HG02840 (cell line): ENCODE results near the gene DCP2.
"Not testable (repeated sequence)": the region's sequence is repeated elsewhere in the genome, so short reads cannot be mapped to it uniquely, and the experiment has no call there.

Source experiments
- ATAC-seq: cut with Tn5 transposase; IDR thresholded peaks from one replicate; pipeline ENCODE4 v1.9.1; 2021; ENCODE audit warnings: mild to moderate bottlenecking, moderate library complexity, moderate number of reproducible peaks; ENCODE audit not compliant: unreplicated experiment, low FRiP score

Gene DCP2

DNA sequence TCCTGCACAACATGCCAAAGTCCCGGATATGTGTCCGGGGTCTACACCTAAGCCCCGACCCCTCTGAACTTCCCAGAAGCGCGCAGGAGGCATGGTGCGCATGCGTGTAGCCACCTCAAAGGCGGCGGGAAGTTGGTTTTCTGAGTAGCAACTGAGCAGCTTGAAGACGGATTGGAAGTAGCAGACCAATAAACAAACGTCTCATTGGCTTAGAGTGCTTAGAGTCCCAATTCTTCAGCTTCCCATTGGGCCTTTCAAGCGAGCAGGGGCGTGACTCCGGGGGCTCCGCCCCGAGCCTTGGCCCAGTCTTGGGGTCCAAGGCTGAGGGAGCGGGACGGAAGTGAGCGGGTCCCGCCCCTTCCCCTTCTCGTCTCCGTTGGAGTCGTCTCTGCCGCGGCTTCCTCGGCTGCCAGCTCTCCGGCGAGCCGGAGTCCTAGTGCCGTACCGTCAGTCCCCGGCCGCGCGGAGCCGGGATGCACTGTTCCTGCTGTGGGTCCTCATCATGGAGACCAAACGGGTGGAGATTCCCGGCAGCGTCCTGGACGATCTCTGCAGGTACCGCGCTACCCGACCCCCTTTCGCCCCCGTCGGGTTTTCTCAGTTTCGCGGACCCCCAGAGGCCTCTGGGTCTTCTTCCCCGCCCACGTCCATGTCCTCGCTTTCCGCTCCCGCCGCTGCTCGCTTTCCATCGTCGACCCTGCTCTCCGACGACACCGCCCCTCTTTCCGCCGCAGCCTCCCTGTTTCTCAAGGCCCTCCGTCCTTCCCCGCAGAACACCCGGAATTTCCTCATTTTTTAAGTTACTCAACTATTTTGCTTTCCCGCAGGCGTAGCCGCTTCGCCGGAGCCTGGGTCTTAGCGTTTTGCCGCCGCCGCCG lies at the start of gene DCP2:
Gene DCP2, plus strand, starts transcription at position 367 of the 878 bp plus-strand sequence. Its CDS starts 136 bp downstream, at position 503.
- ATAC-seq = peak; percentile 98

DNA sequence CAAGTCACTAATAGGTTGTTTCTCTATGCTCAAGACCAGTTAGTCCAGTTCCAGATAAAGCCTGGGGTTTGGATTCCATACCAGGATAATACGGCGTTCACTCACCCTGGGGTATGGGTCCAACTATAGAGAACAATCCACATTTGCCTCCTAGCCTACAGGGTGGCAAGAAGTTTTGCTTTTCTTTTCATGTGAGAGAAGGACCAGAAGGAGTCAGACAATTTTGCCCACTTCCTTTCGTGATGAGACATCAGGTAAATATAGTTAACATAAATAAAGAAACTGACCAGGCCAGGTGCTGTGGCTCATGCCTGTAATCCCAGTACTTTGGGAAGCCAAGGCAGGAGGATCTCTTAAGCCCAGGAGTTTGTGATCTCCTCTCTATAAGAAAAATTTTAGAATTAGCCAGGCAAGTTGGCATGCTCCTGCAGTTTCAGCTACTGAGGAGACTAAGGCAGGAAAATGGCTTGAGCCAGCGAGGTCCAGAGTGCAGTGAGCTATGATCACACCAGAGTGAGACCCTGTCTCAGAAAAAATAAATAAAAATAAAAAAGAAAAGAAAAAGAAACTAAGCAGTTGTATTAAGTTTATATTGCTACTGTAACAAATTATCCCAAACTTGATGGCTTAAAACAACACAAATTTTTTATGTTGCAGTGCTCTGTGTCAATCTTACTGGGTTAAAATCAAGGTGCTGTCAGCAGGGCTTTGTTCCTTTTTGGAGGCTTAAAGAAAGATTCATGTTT lies 47.1 kb upstream of the DCP2 start:
- peak; percentile 62 for ATAC-seq

DNA sequence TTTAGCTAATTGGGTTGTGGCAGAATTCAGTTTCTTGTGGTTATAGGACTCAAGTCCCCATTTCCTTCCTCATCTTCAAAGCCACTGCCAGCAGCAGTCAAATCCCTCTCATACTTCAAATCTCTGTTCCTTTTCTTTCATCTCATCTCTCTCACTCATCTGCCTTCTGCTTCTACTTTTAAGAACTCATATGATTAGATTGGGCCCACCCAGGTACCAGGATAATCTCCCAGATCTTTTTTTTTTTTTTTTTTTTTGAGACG lies 46.6 kb upstream of the DCP2 start:
- ATAC-seq = no peak

DNA sequence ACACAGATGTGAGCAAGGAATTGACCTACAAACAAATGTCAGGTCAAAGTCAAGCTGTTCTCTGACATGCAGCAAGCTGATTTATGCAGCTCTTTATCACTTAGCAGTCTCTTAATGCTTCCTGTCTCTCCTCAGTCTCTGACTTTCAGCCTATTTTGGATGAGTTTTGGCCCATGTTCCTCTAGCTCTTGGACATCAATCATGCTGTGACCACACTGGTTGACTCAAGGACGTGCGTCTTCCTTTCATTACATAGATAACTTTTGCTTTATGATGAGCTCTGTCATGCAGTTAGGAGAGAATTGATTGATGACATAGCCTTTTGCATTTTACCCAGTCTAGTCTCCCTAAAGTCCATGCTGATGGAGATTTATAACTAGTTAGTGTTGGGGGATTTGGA lies 45.1 kb upstream of the DCP2 start:
- ATAC-seq = no peak

DNA sequence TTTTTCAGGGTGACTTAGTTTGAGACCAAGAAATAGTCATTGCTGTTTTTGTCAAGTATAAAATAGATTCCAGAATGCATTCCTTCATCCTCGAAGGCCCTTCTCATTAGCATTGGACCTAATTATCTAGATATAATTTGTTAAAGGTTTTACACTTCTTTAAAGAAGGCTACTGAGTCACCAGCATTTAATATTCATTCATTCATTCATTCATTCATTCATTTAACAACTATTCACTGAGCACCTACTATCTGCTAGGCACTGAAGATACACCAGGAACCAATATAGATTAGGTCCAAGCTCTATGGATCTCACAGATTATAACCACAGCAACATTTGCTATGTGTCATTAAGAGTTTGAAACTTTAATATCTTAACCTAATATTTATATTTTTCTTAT lies 43.5 kb upstream of the DCP2 start:
- no peak for ATAC-seq

DNA sequence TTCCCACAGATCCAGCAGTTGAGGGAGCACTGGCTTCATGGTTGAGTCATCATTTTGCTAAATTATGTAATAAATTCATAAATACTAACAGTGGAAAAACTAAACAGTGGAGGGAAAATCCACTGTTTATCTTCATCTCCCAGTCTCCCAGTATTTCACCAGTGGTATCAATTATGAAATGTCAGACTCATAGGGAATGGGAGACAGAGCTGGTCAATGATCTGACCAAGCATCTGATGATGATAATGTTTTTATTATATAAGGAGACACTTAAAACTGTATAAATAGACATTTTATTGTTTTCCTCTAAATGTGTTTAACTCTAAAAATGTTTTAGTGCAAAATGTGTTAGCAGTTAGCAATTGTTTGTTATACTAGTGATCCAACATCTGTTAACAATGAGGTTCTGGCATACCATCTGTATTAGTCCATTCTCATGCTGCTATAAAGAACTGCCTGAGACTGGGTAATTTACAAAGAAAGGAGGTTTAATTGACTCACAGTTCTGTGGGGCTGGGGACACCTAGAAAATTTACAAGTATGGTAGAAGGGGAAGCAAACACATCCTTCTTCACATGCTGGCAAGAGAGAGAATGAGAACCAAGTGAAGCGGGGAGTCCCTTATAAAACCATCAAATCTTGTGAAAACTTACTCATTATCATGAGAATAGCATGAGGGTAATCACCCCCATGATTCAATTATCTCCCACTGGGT lies 42.8 kb upstream of the DCP2 start:
- ATAC-seq = no peak

DNA sequence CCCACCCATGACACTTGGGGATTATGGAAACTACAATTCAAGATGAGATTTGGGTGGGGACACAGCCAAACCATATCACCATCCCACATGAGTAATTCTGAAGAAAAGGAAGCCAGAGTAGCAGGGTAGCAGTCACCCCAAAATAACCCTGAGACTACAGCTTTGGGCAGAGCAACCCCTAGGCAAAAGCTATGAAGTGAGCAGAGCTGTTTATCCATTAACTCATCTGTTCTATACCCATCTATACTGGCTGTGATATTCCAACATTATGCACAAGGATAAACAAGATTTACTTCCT lies 42.3 kb upstream of the DCP2 start:
- ATAC-seq = no peak

DNA sequence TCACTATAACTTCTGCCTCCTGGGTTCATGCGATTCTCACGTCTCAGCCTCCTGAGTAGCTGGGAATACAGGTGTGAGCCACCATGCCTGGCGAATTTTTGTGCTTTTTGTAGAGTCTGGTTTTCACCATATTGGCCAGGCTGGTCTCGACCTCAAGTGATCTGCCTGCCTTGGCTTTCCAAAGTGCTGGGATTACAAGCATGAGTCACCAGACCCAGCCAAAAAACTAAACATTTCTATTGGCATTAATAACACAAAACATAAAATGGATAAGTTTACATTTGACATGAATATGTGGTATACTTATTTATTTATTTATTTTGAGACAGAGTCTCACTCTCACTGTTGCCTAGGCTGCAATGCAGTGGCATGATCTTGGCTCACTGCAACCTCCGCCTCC lies 40.9 kb upstream of the DCP2 start:
- no peak for ATAC-seq

DNA sequence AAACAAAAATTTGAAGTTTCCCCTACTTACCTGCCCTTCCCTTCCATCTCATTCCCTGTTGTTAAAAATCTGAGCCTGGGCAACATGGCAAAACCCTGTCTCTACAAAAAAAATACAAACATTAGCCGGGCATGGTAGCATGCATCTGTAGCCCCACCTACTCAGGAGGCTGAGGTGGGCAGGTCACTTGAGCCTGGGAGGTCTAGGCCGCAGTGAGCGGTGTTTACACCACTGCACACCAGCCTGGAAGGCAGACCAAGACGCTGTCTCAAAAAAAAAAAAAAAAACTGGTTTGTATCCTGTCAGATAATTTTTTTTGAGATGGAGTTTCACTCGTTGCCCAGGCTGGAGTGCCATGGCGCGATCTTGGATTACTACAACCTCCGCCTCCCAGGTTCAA lies 38.3 kb upstream of the DCP2 start:
- ATAC-seq = no peak

DNA sequence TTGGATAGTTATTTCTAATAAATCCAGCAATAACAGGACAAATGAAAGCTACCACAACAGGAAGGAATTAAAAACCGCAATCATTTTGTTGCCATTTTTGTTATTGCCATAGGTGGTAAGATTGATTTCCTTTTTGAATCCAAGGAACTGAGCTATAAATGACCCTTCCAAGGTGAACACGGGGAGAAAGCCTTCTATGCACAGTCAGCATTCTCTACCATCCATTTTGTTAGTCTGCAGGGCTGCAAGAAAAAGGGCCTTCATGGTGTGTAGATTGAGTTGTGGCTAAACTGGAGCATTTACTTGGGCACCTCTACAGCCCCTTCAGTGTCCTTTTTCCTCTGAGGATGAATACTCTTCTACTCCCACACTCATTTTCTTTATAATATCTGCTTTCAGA lies 35.9 kb upstream of the DCP2 start:
- ATAC-seq = no peak

DNA sequence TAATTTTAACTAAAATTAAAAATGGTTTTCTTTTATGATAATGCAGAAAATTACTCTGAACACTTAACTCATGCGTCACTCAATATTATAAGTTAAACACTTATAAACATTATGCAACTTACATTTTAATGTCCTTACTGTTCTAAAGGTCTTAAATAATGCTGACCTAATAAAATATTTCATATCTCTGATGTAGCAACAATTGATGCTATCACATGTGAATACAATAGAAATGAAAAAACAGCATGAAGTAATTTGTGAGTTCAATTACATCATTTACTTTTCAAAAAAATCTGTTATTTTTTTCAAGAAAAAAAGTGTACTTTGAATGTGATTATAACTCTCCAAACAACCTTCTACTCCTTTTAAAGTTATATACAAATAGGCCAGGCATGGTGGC lies 28.1 kb upstream of the DCP2 start:
- ATAC-seq = no peak

DNA sequence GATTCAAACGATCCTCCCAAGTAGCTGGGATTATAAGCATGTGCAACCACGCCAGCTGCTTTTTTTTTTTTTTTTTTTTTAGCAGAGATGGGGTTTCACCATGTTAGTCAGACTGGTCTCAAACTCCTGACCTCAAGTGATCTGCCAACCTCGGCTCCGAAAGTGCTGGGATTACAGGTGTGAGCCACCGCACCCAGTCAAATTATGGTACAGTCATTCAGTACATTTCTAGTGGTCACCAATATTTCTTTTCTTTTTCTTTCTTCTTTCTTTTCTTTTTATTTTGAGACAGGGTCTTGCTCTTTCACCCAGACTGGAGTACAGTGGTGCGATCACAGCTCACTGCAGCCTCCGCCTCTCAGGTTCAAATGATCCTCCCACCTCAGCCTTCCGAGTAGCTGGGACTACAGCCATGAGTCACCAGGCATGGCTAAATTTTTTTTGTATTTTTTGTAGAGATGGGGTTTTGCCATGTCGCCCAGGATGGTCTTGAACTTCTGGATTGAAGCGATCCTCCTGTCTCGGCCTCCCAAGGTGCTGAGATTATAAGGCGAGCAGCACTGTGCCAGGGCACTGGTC lies 25.4 kb upstream of the DCP2 start:
- peak; percentile 79 for ATAC-seq

DNA sequence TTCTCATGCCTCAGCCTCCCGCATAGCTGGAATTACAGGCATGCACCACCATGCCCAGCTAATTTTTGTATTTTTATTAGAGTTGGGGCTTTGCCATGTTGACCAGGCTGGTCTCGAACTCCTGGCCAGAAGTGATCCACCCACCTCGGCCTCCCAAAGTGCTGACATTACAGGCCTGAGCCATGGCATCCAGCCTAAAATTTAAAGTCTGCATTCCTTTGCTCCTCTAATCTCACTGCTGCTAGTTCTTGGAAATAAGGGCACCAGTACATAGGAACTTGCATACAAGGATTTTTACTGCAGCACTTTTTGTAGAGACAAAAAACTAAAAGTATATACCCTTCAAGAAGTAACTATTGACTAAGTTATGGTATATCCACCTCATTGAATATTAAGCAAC lies 20.0 kb upstream of the DCP2 start:
- ATAC-seq = no peak

DNA sequence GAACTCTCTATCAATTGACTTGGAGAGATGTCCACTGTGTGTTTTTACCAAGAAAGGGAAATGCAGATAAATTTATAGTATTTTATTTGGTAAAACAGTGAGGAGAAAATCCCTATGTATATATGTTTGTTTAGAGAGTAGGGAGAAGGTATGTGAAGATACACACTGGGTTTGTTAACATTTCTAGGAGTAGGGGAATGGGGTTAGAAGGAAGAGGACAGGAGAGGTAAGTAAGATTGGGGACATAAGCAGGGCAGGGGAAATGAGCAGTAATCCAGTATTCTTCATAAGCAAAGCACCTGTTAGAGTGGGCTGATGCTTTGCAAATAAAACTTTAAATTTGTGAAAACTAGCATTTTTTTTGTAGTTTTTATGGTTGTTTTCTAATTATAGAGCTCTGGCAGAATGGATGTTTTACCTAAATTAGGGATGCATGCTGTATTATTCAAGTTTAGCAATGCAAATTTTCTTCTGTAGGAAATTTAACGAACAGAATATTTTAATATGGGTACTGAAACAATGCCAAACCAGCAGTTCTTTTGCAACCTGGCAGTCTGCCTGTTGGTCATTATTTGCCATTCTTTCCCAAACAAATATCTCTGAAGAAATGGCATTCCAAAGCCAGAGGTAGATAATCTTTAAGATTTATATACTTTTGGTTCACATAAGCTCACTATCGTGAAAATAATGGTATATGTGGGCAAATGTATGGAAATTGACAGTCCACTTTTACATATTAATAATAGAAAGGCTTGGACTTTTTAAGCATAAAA lies 19.4 kb upstream of the DCP2 start:
- ATAC-seq = no peak

DNA sequence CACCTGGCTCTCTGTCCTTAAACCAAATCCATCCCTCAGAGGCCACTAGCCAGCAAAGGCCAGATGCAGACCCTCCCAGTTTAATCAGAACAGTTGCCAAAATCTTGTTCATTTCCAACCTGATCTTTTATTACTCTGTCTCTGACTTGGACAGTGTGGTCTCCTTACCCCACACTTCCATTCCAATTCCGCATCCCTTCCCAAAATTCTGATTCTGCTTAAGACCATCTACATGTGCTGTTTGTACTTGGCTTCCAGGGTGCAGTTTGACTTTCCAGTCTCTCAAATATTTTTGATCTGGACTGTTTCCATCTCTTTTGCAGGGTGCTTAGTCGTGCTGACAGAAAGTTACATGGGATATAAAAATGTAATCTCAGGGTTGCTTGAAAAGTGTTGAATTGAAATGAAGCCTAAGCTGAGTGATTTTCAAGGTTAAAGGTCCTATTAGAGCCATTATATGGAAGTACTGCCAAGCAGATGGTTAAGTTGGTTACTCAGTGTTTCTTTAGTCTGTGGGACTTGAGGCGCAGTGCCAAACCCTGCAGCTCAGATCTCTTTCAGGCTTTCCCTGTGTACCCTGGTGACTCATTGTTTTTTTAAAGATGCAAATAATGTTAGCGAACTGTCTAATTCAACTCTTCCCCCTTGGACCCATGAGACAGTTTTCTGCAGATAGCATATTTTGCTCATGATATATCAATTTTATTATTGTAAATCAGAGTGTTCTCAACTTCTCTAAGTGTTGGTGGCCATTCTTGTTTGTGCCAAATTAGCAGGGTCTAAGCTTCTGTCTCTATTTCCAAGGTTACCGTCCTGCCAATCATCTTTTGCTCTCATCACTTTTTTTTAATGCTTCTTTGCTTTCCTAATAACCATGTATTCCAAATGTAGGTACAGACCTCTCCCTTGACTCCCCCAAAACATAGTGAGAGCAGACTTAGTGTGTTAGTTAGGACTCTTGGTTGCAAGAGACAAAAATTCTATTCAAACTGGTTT lies 18.2 kb upstream of the DCP2 start:
- peak; percentile 68 for ATAC-seq

DNA sequence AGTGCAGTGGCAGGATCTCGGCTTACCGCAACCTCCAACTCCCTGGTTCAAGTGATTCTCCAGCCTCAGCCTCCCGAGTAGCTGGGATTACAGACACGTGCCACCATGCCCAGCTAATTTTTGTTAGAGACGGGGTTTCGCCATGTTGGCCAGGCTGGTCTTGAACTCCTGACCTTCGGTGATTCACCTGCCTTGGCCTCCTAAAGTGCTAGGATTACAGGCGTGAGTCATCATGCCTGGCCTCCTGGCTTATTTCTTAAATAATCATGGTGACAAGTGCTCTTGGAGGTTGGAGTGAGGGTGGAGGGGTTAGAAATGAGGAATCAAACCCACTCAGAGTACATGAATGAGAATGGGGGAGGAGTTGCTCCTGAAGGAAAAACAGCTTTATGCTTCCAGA lies 16.7 kb upstream of the DCP2 start:
- ATAC-seq = not testable (repeated sequence)

DNA sequence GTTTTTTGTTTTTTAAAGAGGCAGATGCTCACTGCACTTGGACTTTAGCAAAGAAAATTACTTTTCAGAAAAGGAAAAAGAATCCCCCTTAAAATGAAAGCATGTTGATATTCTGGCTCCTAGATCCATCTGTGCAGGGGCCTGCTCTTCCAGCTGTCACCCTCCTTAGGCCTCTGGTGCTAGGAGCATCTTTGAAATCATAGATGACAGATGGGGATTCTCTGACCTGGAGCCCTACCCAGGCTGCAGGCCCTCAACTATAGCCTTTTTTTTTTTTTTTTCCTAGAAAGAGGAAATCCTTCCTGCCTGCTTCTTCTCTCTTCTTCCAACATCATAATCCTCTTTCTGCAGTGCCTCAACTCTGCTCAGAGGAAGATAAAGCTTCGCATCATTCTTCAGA lies 16.3 kb upstream of the DCP2 start:
- no peak for ATAC-seq

DNA sequence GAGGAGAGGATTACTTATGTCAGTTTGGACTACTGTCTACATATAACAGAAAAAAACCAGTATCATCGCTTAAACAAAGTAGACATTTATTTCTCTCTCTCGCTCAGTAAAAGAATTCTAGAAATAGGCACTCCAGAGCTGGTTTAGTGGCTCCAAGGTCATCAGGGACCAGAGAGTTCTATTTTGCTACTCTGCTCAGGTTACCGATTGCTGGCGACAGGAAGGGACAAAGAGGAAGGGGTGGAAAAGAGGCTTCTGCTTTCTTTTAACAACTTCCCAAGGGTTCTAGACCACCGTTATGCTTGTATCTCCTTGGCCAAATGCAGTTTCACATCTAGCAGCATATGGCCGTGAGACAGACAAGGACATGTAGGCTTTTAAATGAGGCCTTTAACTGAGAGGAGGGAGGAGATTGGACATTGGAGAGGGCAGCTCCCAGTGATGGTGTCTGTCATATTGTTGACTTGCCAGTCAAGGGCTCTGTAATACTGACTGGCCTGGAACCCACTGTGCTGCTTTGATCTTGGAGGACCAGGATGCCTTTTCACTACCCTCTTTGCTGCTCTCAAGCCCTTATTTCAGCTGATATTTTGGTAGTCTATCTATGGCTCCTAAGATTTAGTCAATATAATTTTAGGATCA lies 15.6 kb upstream of the DCP2 start:
- ATAC-seq = no peak

DNA sequence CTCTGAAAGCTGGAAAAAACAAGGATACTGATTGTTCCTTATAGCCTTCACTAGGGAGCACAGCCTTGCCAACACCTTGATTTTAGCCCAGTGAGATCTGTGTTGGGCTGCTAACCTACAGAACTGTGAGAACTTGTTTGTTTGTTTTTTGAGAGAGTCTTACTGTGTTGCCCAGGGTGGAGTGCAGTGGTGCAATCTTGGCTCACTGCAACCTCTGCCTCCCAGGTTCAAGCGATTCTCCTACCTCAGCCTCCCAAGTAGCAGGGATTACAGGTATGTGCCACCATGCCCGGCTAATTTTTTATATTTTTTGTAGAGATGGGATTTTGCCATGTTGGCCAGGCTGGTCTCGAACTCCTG lies 13.2 kb upstream of the DCP2 start:
- not testable (repeated sequence) for ATAC-seq
